Measurements from ENCODE around the gene ERVH48-1. TPM values are rescaled to one million over a fixed set of nuclear protein-coding genes. Genes with fewer than 3 reads are reported as not detected.
"Not testable (repeated sequence)": the region's sequence is repeated elsewhere in the genome, so short reads cannot be mapped to it uniquely, and the experiment has no call there.

The ERVH48-1 gene
- total RNA-seq, 2 experiments from 2014 or later = 0.18 to 0.29 TPM

GRCh38 chr21:42880352-42880751 lies 45.1 kb downstream of the ERVH48-1 start:
- peaks cover 23% of the 10 kb centered on the region for H3K36me3 Mint-ChIP-seq (ENCODE audit: low read depth)
- peak overlapping the region; percentile 99 for H3K27ac Mint-ChIP-seq
- ChIA-PET CTCF (no interaction called here), POLR2A (interaction anchor here (0.7 to 2.7 kb wide), 3 partner anchors 8 to 13 kb away, joined by 4 to 21 read pairs (median 5); partner anchors contain the start of gene NDUFV3)
- TF ChIP-seq CTCF (IDR thresholded peaks at IDR 0.05) = no peak
- no peaks in the 10 kb centered on the region for H3K27me3 Mint-ChIP-seq
- peak overlapping the region; percentile 94 for H3K4me3 Mint-ChIP-seq
- H3K4me1 Mint-ChIP-seq (ENCODE audit: low read depth) = peaks cover 27% of the 10 kb centered on the region
- intact Hi-C loops (cut with micrococcal nuclease) = no loop called here
- DNase-seq = no peak
- ATAC-seq = no peak
- H3K9me3 Mint-ChIP-seq = no peaks in the 10 kb centered on the region

GRCh38 chr21:42878993-42879787 lies 46.2 kb downstream of the ERVH48-1 start, which contains the start of gene WDR4:
Gene WDR4, minus strand, starts transcription at chr21:42879539. Its CDS starts 44 bp downstream, at chr21:42879495.
- ChIA-PET POLR2A (interaction anchor here (0.7 to 2.7 kb wide), 4 partner anchors 10 to 14 kb away, joined by 3 to 21 read pairs (median 8); partner anchors contain the start of gene NDUFV3), CTCF (no interaction called here)
- DNase-seq = peak; percentile 99
- intact Hi-C loops (cut with micrococcal nuclease) = no loop called here
- peak; percentile 92 for ATAC-seq
- Mint-ChIP-seq H3K36me3 (ENCODE audit: low read depth) (peaks cover 31% of the 10 kb centered on the region), H3K4me3 (peak within 1 kb of the TSS; percentile 94), H3K4me1 (ENCODE audit: low read depth) (peaks cover 27% of the 10 kb centered on the region), H3K27me3 (no peaks in the 10 kb centered on the region), H3K27ac (peak within 1 kb of the TSS; percentile 99), H3K9me3 (no peaks in the 10 kb centered on the region)
- no peak for TF ChIP-seq CTCF (IDR thresholded peaks at IDR 0.05)

- TF ChIP-seq CTCF (IDR thresholded peaks at IDR 0.05) = no peak
- H3K27ac Mint-ChIP-seq = peak overlapping the region; percentile 99
- H3K4me3 Mint-ChIP-seq = peak overlapping the region; percentile 94
- H3K9me3 Mint-ChIP-seq = no peaks in the 10 kb centered on the region
- no peaks in the 10 kb centered on the region for H3K27me3 Mint-ChIP-seq
- CTCF ChIA-PET = no interaction called here
- POLR2A ChIA-PET = interaction anchor here (0.6 to 2.7 kb wide), 3 partner anchors 10 to 152 kb away, joined by 3 to 21 read pairs (median 11); partner anchors contain the start of gene NDUFV3
- H3K36me3 Mint-ChIP-seq (ENCODE audit: low read depth) = peaks cover 36% of the 10 kb centered on the region
- H3K4me1 Mint-ChIP-seq (ENCODE audit: low read depth) = peaks cover 27% of the 10 kb centered on the region
- intact Hi-C loops (cut with micrococcal nuclease) = no loop called here
- ATAC-seq (peak; percentile 11), DNase-seq (no peak)
These were observed 46.8 kb downstream of the ERVH48-1 start for GRCh38 chr21:42878678-42878992.

- CTCF ChIA-PET; intact Hi-C loops (cut with micrococcal nuclease); H3K27ac Mint-ChIP-seq; ATAC-seq; DNase-seq; H3K4me3 Mint-ChIP-seq; H3K9me3 Mint-ChIP-seq; H3K27me3 Mint-ChIP-seq: not testable (repeated sequence)
- H3K36me3 Mint-ChIP-seq (ENCODE audit: low read depth) = peaks cover 55% of the 10 kb centered on the region
- peaks cover 27% of the 10 kb centered on the region for H3K4me1 Mint-ChIP-seq (ENCODE audit: low read depth)
- POLR2A ChIA-PET = interaction anchor here (0.9 to 1.6 kb wide), 2 partner anchors 10 to 17 kb away, joined by 3 to 7 read pairs; no protein-coding TSS in a partner anchor
These were observed 49.6 kb downstream of the ERVH48-1 start for GRCh38 chr21:42875811-42876210.

GRCh38 chr21:42873096-42873495 lies 52.3 kb downstream of the ERVH48-1 start:
- DNase-seq (no peak), ATAC-seq (no peak)
- Mint-ChIP-seq H3K9me3 (no peaks in the 10 kb centered on the region), H3K27me3 (no peaks in the 10 kb centered on the region), H3K4me3 (no peak overlapping the region), H3K4me1 (ENCODE audit: low read depth) (peaks cover 16% of the 10 kb centered on the region), H3K36me3 (ENCODE audit: low read depth) (peaks cover 68% of the 10 kb centered on the region), H3K27ac (no peak overlapping the region)
- ChIA-PET POLR2A (interaction anchor here (0.6 to 0.8 kb wide), 2 partner anchors 48 to 78 kb away, joined by 3 read pairs; no protein-coding TSS in a partner anchor), CTCF (interaction anchor here (1.2 kb wide), 1 partner anchor 25 kb away, joined by 3 read pairs; no protein-coding TSS in a partner anchor)
- intact Hi-C loops (cut with micrococcal nuclease) = no loop called here
- TF ChIP-seq CTCF (IDR thresholded peaks at IDR 0.05) = no peak
